Activated T-cell treated with anti-CD3 and anti-CD28 coated beads, Interleukin-2, amount 50 U/mL, for 48 hours (primary cell): ENCODE results near the gene BBIP1.
A peak's percentile ranks its signal among the peaks of the same experiment; 100 is the strongest.

ENCODE experiments used
- DNase-seq, 2 experiments: peaks; one replicate each; pipeline ENCODE4 v3.0.0-alpha.2; 2020

The BBIP1 gene

GRCh38 chr10:110918643-110919348 lies at the start of gene BBIP1:
Gene BBIP1 (minus strand): TSS chr10:110919180. CDS start chr10:110918157, 1,023 bp downstream.
- DNase-seq: peak in 1 of 2 experiments; percentile 90

- DNase-seq: no peak
Measured at GRCh38 chr10:110967645-110968044, 48.7 kb upstream of the BBIP1 start.

GRCh38 chr10:110967009-110967630 lies 48.1 kb upstream of the BBIP1 start:
- no peak for DNase-seq

GRCh38 chr10:110966146-110966545 lies 47.2 kb upstream of the BBIP1 start:
- no peak for DNase-seq

GRCh38 chr10:110965216-110965615 lies 46.2 kb upstream of the BBIP1 start:
- no peak for DNase-seq

GRCh38 chr10:110964681-110965080 lies 45.7 kb upstream of the BBIP1 start:
- no peak for DNase-seq

GRCh38 chr10:110963162-110963561 lies 44.2 kb upstream of the BBIP1 start:
- DNase-seq: no peak

GRCh38 chr10:110962443-110962842 lies 43.5 kb upstream of the BBIP1 start:
- DNase-seq: no peak

- no peak for DNase-seq
Measured at GRCh38 chr10:110960333-110960712, 41.3 kb upstream of the BBIP1 start.

GRCh38 chr10:110959379-110960332 lies 40.7 kb upstream of the BBIP1 start:
- DNase-seq: no peak

GRCh38 chr10:110957606-110958005 lies 38.6 kb upstream of the BBIP1 start:
- DNase-seq: no peak

GRCh38 chr10:110951381-110951780 lies 32.4 kb upstream of the BBIP1 start:
- DNase-seq: no peak

- no peak for DNase-seq
Measured at GRCh38 chr10:110947061-110947595, 28.1 kb upstream of the BBIP1 start.

- DNase-seq: no peak
Measured at GRCh38 chr10:110946496-110946895, 27.5 kb upstream of the BBIP1 start.

GRCh38 chr10:110944792-110945396 lies 25.9 kb upstream of the BBIP1 start:
- DNase-seq: no peak

- no peak for DNase-seq
Measured at GRCh38 chr10:110939419-110939818, 20.4 kb upstream of the BBIP1 start.

GRCh38 chr10:110936757-110937156 lies 17.8 kb upstream of the BBIP1 start:
- no peak for DNase-seq

GRCh38 chr10:110932505-110933180 lies 13.7 kb upstream of the BBIP1 start:
- no peak for DNase-seq

GRCh38 chr10:110931769-110932381 lies 12.9 kb upstream of the BBIP1 start:
- DNase-seq: no peak

- DNase-seq: no peak
Measured at GRCh38 chr10:110927461-110927860, 8.5 kb upstream of the BBIP1 start.

- no peak for DNase-seq
Measured at GRCh38 chr10:110923856-110924493, 5.0 kb upstream of the BBIP1 start.
